Stimulated activated CD4-positive, alpha-beta T cell treated with anti-CD3 and anti-CD28 coated beads, Interleukin-4, amount 100 ng/mL, for 24 hours (primary cell): ENCODE measurements around the gene PECR.

Experiments used
- DNase-seq: peaks from one replicate; pipeline ENCODE4 v3.0.0-alpha.2; 2020

PECR gene

GRCh38 chr2:216081487-216082116 is at the start of gene PECR, which contains the start of gene TMEM169:
Gene PECR (minus strand): TSS chr2:216081809. CDS start chr2:216081741, 68 bp downstream.
Gene TMEM169 (plus strand): TSS chr2:216081919. CDS start chr2:216095964, 14,045 bp downstream.
- peak; percentile 76 for DNase-seq

- DNase-seq: no peak
Observed at GRCh38 chr2:216130346-216130971, 48.9 kb upstream of the PECR start.

DNA sequence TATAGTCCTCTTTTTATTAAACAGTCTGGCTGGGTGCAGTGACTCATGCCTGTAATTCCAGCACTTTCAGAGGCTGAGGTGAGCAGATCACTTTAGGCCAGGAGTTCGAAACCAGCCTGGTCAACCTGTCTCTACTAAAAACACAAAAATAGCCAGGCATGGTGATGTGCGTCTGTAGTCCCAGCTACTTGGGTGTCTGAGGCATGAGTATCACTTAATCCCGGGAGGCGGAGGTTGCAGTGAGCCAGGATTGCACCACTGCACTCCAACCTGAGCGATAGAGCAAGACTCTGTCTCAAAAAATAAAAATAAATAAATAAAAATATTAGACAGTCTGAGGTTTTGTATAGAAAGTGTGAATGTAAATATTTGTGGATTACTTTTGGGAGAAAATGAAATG is 45.3 kb upstream of the PECR start:
- DNase-seq: no peak

DNA sequence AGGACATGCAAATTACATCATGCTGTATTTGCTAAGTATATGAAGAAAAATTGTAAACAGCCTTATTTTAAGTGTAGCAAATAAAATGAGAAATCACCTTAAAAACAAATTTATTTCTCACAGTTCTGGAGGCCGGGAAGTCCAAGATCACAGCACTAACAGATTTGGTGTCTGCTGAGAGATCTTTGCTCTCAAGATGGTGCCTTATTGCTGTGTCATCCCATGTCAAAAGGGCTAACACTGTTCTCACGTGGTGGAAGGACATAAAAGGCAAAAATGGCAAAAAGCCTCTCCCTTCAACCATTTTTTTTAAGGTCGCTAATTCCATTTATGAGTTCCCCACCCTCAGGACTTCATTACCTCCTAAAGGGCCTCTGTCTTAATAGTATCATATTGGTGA is 39.6 kb upstream of the PECR start:
- DNase-seq: no peak

- peak; percentile 7 for DNase-seq
Observed at GRCh38 chr2:216119986-216120385, 38.4 kb upstream of the PECR start.

- no peak for DNase-seq
Observed at GRCh38 chr2:216119146-216119545, 37.5 kb upstream of the PECR start.

DNA sequence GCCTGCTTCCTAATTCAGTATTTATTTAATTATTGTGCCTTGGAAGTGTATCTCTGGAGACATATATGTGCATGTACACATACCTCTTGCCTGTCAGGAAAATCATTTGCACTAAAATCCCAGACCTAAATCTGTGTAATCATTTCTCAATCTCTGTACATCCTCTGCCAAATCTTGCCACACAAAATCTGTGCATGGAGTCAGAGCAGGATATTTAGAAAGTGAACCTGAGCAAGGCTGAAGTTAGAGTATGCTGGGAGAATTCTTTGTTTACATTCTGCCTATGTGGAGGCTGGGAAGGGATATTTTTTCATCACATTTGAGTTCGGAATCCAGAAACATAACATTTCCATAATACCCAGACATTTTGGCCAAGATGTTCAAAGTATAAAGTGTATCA is 36.9 kb upstream of the PECR start:
- DNase-seq: no peak

GRCh38 chr2:216117561-216118340 is 36.1 kb upstream of the PECR start:
- DNase-seq: no peak

DNA sequence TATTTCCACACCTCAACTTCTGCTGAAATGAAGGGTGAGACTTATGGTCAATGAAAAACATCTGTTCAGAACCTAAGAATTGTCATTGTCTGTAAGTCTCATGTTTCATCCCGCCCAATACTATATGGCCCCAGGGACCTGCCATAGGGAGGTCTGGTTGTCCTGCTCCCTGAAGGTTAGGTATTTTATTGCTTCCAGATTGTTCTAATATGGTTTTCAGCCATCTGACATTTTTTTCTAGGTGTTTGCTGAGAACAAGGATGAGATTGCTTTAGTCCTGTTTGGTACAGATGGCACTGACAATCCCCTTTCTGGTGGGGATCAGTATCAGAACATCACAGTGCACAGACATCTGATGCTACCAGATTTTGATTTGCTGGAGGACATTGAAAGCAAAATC is 34.8 kb upstream of the PECR start:
- DNase-seq: no peak

DNA sequence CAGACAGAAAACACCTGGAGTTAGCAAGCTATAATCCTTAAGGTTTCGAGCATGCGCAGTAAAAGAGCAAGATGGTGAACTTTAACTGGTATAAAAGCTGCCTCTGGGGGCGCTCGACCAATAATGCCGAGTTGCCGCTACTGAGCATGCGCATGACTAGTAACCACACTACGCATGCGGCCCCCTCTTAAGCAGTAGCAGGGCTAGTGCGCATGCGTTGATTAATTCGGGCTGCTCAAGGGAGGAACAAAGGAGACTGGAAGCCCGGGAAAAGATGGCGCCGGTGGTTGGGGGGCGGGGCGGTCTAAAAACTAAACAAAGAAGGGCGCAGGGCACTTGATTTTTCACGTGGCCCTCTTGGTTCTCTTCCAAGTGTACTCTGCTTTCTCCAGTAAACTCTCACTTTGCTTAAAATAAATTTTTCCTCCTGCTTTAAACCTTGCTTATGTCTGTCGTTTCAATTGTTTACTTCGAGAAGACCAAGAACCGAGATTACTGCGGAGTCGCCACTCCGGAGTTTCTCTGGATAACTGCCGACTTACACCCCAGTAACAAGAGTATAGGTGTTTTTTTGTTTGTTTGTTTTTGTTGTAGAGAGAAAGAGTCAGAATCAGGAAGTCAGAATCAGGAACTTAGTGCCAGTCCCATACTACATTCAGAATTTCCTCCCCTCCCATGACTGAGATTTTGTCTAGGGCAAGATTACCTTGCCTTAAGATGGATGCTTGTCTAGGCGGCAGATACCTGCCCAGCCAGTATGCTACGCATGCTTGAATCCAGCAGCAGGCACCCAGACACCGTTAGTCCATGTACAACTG is 33.3 kb upstream of the PECR start:
- DNase-seq: peak; percentile 97

DNA sequence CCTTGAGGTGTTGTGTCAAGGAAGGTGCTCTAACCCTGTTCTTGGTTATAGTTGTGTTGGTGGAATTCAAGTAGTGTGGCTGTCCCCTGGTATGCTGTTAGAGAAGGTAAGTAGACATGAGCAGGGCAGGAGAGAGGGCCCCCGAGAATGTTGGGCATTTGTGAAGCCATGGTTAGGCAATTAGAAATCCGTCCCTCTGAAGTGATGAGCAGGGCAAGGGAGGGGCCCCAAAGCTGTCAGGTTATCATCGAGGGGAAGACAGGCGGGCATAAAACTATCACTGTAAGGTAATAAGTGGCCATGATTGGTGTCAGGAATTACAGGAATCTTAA is 32.7 kb upstream of the PECR start:
- DNase-seq: no peak

DNA sequence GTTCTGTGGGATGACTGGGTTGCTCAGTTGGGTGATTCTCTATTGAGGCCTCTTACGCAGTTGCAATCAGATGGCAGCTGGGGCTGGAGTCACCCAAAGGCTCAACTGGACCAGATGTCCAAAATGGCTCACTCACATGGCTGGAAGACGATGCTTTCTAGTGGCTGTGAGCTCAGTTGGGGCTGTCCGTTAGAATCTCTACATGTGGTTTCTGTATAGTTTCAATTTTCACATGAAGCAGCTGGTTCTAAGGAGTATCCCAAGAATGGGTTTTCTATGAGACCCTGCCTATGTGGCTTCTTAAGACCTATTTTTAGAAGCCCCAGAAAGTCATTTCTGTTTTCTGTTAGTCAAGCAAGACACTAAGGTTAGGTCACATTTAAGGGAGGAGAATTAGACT is 32.0 kb upstream of the PECR start:
- DNase-seq: peak; percentile 6

DNA sequence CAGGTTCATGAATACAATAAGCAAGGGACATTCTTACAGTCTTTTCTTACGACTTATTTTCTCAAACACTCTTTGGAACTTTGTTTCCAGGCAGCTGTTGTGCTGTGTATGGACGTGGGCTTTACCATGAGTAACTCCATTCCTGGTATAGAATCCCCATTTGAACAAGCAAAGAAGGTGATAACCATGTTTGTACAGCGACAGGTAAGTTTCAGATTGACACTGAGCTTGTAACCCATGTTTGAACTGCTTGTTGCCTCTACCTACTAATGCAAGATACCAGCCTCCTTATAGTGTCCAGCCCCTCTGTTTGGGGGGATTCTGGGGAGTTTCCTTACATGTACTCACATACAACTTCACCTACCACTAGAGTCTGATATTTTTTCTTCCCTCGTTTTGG is 31.3 kb upstream of the PECR start:
- no peak for DNase-seq

DNA sequence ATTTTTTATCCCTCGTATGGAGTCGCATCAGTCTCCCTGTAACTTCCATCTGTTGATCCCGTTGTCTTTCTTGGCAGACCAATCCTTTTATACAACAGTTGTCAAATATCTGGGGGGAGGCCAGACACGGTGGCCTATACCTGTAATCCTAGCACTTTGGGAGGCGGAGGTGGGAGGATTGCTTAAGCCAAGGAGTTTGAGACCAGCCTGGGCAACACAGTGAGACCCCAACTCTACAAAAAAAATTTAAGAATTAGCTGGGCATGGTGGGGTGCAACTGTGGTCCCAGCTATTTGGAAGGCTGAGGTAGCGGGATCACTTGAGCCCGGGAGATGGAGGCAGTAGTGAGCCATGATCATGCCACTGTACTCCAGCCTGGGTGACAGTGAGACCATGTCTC is 29.5 kb upstream of the PECR start:
- DNase-seq: no peak

- no peak for DNase-seq
Observed at GRCh38 chr2:216110620-216111019, 29.0 kb upstream of the PECR start.

- no peak for DNase-seq
Observed at GRCh38 chr2:216109962-216110614, 28.5 kb upstream of the PECR start.

DNA sequence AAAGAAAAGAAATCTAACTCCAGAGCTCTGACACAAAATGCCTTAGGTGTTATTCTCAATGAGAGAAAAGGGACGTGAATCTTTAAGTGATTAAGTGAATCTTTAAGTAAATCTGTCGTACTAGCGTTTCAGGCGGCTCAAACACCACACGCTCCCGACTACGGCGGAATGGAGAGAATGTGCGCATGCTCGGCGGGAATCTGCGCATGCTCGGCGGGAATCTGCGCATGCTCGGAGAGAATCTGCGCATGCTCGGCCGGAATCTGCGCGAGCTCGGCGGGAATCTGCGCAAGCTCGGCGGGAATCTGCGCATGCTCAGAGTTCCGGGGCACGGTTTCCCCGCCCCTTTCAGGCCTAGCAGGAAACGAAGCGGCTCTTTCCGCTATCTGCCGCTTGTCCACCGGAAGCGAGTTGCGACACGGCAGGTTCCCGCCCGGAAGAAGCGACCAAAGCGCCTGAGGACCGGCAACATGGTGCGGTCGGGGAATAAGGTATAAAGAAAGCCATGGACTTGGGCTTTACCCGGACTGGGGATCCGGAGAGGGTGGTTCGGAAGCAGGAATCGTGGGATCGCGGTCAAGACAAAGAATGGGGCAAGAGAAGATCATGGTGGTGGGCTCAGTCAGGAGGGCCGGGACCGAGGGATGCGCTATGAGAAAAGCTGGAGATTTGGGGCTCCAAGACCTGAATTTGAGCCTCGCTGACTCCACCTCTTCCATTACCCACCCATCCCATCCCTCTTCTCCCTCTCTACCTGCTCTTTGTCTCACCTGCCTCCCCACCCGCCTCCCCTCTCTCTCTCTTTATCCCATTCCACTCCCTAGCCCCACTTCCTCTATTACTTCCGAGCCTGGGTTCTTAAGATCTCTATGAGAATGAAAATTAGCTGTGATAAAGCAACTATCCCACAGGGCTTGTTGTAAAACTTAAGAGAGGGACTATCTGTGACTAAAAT is 27.6 kb upstream of the PECR start, which contains the start of gene XRCC5:
XRCC5 (plus strand) TSS at position 382 of the 955 bp plus-strand sequence; CDS start at position 471, 89 bp downstream.
- DNase-seq: peak; percentile 98

DNA sequence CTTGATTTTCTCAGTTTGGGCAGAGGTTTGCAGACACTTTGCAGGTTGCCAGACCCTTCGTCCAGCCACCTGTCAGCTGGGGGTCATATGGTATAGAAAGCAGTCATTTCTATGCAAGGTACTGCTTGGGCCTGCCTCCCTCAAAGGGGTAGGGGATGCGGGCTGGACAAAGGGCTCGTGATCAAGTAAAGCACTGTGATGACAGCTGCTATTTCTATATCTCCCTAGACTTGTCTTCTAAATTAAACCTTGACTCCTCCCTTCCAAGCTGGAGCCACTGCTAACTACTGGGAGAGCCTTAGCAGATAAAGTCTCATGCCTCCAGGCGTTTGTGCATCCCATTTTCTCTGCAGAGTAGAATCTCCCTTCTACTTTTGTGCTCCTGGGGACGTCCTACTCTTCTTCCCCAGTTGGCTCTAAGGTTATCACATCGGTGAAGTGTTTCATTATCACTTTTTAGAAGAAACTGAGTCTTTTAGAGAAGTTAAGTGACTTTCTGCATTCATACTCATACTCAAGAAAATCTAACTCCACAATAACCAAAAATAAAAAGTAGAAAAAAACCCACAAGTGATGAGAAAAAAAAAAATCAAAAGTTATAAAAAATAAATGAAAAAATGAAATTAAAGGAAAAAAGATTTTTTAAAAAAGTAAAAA is 26.8 kb upstream of the PECR start:
- peak; percentile 9 for DNase-seq

DNA sequence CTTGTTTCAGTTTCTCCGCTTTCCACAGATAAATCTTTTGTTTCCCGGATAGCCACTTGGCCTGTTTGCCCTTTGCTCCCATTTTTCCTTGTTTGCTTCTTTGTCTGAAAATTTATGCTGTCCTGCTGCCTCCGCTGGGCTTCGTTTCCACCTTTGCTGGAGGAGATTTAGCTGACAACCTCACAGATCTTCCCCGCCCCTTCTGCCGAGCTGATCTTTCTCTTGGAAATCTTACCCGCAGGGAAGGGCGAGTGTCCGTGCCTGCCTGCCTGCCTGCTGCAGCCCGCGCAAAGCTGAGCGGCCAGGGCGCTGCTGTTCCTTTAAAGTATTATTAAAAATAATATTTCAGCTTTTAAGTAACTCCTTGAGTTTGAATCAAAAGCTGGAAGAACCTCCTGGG is 26.2 kb upstream of the PECR start:
- no peak for DNase-seq

DNA sequence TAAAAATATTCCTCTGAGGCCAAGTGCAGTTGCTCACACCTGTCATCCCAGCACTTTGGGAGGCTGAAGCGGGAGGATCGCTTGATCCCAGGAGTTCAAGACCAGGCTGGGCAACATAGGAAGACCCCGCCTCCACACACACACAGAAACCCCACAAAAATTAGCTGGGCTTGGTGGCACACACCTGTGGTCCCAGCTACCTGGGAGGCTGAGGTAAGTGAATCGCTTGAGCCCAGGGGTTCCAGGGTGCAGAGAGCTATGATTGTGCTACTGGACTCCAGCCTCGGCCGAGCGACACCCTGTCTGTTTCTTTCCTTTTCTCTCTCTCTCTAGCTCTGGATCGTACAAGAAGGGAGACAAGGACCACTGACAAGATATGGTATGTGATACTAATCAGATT is 25.7 kb upstream of the PECR start:
- DNase-seq: no peak

- no peak for DNase-seq
Observed at GRCh38 chr2:216104691-216105090, 23.1 kb upstream of the PECR start.
